ENCODE data around the gene ATP5PO.
A peak's percentile ranks its signal among the peaks of the same experiment; 100 is the strongest.
"Not testable (repeated sequence)": the region's sequence is repeated elsewhere in the genome, so short reads cannot be mapped to it uniquely, and the experiment has no call there.

The ATP5PO gene

DNA sequence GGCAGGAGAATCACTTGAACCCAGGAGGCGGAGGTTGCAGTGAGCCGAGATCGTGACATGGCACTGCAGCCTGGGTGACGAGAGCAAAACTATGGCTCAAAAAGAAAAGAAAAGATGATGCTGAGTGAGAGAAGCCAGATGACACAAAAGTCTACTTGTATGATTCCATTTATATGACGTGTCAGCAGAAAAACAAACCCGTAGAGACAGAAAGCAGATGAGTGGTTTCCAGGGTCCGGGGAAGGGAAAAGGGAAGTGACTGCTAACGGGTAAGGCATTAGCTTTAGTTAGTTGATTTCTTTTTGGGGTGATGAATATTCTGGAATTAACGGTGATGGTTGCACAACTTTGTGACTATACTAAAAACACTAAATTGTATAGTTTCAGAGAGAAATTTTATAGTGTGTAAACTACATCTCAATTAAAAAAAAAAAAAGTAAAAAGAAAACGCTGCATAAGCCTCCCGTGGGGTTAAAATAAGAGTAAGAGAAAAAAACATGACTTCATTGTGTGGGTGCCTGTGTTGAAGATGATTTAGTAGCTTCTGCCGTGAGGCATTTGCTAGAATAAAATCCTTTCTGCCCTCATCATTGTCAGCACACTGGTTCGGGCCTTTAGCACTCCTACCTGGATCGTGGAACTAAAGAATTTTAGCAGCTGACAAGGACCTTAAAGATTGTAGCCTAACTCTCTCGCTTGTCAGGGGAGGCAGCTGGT lies 24.7 kb upstream of the ATP5PO start:
- DNase-seq: no peak

DNA sequence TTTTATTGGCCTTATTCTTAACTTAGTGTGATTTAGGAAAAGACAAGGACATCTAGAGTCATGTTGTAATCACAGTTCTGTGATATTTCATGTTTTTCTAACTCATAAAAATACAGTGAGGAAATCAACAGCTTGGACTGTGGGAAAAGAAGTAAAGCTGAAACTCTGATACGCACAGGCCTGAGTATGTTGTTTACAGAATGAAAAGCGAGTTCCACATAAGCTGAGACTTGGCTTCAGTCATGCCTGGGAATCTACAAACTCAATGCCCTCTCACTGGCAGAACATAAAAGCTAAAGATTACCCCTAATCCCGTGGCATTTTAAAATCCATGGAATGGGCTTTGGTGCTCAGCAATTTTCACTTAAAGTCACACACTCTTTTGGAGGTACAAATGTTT lies 23.6 kb upstream of the ATP5PO start:
- no peak for DNase-seq

DNA sequence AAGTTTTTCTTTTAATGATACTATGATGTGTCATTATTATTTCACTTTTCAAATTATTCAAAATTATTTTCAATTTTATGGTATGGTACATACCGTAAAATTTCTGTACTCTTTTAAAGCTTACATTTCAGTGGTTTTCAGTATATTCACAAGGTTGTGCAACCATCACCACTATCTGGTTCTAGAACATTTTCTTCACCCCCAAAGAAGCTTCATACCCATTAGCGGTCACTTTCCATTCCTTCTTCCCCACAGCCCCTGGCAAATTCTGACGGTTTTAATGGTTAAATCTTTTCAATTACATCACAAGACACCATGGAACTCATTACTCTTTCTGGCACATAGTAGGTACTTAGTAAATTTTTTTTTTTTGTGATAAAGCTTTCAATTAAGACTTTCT lies 22.8 kb upstream of the ATP5PO start:
- no peak for DNase-seq

DNA sequence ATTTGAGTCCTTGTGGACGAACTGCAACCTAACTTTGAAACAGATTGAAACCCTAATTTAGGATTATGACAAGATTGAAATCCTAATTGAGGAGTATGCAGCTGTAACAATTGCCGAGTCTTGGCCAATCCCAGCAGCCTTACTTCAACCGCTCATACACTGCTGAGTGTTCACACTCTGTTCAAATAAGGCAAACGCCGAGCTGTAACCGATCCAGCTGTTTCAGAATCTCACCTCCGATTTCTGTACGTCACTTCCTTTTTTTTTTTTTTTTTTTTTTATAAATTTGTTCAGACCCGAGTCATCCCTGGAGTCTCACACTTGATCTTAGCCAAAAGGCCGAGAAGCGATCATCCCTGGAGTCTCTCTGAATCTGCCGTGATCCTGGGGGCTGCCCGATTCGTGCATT lies 22.3 kb upstream of the ATP5PO start:
- no peak for DNase-seq

DNA sequence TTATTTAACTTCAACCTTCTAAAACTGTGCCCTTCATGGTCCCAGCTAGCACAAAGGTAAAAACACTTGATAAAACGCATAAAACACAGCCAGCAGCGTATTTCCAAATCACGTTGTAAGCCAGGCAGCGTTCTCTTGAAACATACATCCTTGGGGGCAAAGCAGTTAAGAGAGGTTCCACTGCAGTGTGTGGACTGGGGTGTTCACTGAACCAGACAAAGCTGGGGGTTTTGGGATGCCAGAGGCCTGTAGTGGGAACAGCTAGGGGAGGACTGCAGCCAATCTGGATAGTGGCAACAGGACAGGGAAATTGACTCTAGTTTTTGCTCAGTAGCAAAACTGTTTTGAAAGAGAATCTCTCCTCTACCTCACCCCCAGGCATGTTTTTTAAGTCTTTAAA lies 21.5 kb upstream of the ATP5PO start:
- DNase-seq: no peak

DNA sequence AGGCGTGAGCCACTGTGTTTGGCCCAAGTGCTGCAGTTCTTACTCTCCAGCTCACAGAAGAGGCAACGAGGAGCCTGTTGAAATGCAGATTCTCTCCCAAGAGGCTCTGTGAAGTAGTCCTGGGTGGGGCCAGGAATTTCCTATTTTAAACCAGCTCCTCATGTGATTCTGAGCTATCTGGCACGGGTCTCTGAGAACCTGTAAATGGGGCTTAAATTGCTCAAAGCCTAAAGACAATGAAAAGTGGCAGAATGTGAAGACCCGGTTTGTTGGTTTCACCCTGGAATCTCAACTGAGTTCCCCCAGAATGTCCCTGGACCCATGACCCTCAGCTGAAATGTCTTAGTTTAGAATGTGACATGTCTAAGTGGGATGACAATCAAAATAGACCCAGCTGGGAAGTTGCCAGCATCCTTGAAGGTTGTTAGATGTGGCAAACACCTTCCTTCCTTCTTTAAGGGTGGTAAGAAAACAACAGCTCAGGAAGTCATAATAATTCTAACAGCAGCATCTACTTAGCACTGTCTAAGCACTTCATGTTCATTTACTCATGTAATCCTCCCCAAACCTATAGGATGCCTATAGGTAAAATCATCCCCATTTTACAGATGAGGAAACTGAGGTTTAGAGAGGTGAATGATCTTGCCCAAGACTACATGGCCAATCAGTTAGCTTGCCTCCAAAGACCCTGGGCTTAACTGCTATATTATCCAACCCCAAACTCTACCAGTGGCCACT lies 20.9 kb upstream of the ATP5PO start:
- DNase-seq: no peak

DNA sequence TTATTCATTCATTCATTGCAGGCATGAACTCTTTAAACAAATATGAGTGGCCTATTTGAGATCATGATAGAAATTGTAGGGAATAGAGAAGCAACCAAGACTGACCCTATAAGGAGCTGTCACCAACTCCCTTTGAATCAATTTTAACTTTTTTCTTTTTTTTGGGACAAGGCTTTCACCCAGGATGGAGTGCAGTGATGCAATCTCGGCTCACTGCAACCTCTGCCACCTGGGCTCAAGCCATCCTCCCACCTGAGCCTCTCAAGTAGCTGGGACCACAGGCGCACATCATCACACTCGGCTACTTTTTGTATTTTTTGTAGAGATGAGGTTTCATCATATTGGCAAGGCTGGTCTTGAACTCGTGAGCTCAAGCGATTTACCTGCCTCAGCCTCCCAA lies 17.1 kb upstream of the ATP5PO start:
- DNase-seq: no peak

DNA sequence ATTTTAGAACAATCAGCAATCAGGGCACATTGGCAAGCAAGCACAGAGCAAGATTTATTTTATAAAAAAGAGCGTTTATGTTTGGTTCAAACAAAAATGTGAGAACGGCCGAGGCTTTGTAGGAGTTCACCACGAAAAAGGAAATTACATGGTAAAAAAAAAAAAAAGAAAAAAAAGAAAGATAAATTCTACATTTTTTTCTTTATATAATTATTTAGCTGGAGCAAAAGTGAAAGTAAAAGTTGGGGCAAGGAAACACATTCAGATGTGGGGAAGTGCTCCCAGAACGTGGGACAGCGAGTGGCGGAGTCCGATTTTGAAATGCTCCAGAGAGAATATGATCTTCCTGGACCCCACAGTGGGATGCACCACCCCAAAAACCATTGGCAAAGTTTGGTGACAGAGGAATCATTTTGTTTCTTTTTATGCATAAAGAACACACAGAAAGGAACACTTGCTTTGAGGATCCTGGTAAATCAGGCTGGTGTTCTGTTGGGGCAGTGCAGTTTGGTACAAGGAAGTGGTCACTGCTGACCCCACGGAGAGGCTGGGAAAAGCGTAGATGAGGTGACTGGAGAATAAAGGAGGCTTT lies 16.3 kb upstream of the ATP5PO start:
- DNase-seq: no peak

DNA sequence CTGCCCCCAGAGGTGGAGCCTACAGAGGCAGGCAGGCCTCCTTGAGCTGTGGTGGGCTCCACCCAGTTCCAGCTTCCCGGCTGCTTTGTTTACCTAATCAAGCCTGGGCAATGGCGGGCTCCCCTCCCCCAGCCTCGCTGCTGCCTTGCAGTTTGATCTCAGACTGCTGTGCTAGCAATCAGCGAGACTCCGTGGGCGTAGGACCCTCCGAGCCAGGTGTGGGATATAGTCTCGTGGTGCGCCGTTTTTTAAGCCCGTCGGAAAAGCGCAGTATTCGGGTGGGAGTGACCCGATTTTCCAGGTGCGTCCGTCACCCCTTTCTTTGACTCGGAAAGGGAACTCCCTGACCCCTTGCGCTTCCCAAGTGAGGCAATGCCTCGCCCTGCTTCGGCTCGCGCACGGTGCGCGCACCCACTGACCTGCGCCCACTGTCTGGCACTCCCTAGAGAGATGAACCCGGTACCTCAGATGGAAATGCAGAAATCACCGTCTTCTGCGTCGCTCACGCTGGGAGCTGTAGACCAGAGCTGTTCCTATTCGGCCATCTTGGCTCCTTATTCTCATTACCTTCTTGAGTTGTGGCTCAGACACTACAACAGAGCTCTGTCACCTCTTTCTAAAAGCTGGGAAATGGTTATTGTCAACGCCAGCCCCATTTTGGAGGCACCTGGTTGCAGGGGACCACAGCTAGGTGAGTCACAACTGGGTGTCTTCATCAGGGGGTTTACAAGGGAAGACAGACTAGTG lies 15.6 kb upstream of the ATP5PO start:
- DNase-seq: peak; percentile 13

DNA sequence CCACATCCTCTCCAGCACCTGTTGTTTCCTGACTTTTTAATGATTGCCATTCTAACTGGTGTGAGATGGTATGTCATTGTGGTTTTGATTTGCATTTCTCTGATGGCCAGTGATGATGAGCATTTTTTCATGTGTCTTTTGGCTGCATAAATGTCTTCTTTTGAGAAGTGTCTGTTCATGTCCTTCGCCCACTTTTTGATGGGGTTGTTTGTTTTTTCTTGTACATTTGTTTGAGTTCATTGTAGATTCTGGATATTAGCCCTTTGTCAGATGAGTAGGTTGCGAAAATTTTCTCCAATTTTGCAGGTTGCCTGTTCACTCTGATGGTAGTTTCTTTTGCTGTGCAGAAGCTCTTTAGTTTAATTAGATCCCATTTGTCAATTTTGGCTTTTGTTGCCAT lies 10.6 kb upstream of the ATP5PO start:
- not testable (repeated sequence) for DNase-seq

DNA sequence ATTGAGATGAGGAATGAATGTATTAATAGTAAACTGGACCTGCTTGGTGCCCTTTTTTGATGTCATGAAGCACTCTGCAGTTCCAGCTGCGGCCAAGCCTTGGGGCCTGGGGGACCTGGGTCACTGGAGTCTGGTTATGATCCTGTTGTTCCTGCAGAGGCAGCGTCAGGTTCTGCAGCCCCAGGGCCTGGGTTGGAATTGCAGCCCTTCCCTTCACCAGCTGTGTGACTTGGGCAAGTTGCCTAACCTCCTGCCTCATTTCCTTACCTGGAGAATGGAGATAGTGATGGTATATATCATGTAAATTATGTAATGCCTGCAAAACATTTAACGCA lies 9.1 kb upstream of the ATP5PO start:
- DNase-seq: no peak

DNA sequence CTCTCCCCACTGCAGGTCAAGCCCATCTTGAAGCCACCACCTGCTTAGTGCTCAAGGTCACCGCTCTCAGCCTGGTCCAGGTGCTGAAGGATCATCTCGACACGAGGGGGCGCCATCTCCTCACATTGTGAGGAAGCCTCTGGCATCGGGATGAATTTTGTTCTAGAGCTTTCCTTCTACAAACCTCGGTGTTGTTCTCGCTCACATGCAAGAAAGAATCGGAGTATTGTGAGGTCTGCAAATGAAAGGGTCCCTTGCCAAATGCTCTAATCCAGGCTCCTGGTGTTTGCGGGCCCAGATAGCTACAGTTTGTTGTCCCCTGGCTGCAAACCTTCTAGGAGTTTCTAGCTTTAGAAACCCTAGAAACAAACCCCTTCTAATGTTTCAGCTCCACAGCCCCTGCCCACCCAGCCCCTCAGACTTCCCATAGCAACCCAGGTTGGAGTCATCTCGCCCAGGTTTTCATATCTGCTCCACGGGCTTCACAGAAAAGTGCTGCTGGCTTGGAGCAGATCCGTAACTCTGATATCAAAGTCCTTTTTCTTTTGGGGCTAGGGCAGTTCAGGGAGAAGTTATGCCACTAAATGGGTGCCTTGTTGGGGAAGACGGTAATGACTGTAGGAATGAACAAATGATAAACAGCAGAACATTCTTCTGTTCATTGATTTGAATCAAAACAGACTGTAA lies 8.6 kb upstream of the ATP5PO start:
- DNase-seq: peak; percentile 86

DNA sequence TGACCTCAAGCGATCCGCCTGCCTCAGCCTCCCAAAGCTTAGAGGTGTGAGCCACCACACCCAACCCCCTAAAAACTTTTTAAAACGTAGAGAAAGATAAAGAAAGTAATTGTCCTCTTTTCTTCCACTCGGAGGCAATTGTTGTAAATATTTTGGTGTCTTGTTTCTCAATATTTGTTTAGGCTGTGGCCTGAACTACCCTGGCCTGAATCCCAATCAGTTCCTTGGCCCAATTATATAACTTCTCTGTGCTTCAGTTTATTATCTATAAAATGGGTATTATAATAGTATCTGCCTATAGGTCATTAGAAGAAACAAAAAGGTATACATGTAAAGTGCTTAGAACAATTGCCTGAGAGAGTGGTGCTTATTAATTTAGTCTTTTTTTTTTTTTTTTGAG lies 1.8 kb upstream of the ATP5PO start:
- DNase-seq: no peak

DNA sequence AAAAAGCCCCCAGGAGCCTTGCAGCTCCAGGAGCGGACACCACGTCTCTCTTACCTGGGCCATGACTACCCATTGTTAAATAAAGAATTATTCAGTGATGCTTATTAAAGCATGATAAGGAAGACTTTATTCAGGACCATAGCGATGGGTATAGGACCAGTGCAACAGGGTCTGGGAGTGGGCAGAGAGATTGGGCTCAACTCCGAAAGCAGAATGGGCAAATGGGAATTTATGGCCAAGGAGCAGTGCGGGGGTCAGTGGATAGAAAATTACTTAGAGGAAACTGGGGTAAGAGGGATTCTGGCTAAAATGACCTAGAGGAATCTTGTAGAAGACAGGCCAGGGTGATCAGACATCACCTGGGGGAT lies 580 bp upstream of the ATP5PO start:
- DNase-seq: no peak

DNA sequence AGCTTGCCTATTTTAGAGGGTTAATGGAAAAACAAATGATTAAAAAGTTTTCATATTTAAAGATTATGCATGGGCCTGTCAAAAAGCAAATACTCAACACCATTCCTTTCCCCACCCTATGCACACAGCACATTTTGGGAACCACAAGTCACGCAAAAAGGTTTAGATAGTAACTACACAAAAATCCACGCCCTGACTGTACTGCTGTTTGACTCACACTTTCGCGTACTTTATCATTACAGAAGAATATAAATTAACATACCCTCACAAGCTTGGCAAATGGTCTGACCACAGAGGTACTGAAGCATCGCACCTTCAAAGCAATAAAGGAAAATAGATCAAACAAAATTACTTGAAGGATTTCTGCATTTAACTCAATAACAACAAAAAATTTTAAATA lies 1.4 kb downstream of the ATP5PO start:
- DNase-seq: no peak

DNA sequence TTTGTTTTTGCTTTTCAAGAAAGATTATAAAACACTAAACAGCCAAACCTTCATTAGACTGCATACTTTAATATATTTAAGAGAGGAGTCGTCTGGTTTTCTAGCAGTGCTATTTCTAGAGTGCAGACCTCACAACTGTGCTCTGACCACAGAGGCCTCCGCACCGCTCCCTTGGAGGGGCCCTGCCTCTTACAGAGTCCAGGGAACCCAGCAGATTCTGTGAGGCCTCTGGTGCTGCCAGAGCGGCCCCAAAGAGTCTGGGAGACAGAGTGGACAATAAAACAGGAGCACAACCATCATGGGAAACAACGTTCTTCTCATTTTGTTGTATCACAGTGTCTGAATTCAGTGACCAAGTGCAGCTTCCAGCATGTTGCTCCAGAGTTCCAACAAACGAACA lies 5.8 kb downstream of the ATP5PO start:
- DNase-seq: no peak

DNA sequence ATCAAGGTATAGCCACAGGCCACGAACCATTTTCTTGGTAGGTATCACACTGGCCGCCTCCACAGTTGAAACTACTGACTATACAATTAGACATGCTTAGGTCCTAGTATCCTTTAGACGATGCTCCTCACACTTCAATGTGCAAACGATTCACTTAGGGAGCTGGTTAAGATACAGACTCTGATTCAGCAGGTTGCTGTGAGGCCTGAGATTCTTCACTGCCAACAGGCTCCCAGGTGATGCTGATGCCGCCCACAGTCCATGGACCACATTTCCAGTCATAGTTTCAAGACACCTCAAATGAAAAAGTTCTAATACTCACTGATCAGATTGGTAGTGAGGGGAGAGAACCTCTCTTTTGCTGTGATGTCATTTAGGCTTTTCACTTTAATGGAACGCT lies 6.8 kb downstream of the ATP5PO start:
- no peak for DNase-seq

DNA sequence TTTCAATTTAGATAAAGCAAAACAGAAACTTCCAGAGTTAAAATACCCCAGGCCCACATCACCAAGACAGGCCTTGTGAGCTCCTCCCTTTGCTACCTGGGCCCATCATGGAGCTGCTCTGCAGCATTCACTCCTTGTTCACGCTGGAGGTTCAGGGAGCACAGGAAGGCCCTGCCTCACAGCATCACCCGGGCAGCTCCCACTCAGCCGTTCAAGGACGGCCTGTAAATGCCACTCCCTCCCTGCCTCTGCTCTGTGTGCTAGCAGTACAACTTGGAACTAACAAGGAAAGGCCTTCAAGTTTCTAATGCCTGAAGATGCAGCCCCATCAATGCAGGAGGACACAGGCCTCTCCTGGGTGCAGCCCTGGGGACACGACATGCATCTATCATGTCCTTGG lies 11.6 kb downstream of the ATP5PO start:
- no peak for DNase-seq

DNA sequence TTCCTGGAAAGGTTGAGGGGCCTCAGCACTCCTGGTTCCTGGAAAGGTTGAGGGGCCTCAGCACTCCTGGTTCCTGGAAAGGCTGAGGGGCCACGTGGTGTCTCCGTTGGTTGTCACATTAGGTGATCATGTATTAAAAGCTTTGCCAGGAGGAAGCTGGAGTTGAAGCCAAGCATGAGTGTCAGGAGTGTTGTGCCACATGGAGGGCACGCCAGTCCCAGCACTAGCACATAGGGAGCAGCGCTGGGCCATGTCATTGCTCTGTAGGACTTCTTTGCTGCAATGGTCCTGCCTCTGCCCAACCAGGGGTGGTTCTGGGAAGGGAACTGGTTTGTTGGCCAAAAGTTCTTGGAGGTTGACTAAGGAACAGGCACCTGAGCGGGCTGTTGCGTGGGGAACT lies 13.3 kb downstream of the ATP5PO start:
- DNase-seq: no peak

DNA sequence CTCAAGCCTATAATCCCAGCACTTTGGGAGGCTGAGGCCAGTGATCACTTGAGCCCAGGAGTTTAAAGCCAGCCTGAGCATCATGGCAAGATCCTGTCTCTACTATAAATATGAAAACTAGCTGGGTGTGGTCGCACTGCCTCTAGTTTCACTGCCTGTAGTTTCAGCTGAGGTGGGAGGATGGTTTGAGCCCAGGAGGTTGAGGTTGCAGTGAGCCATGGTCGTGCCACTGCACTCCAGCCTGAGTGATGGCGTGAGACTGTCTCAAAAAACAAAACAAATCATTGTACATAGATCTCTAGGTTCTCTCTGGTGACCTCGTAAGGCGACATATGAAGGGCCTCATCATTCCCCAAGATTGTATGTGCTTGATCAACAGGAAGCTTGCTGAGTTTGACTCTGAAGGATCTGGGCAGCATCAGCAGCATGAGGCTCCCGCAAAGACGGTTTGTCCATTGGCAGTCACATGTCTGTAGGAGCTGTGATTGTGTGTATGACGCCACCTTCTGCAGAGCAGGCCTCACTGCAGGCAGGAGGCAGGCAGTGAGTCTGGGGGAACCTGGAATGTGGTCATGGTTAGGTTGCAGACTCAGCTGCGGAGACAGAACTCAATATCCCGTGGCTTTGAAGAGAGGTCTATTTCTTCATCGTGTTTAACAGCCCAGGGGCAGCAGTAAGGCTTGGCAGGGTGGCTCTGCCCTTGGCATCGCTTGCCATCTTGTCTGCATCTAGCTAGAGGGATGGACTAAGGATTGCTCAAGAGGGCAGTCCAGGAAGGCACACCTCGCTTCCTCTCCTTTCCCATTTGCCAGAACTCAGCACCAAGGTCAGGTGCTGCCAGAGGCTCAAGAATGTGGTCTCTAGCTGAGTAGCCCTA lies 14.0 kb downstream of the ATP5PO start:
- peak; percentile 15 for DNase-seq

DNA sequence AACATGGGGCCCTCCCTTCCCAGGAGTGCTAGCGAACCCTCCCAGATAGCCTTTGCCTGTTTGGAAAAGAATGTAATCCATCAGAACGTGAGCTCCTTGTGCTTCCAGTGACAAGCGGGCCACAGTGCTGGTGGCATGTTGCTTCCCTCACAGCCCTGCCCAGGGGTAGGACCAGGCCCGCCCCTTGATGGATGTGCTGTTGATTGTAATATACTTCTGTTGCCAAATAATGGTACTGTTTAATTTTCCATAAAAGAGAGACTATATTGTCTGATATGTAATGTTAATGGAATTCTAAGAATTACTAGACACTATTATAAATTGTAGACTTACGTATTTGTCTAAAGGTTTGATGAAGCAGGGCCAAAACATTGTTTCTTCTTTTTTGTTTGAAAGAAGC lies 16.4 kb downstream of the ATP5PO start:
- DNase-seq: no peak

DNA sequence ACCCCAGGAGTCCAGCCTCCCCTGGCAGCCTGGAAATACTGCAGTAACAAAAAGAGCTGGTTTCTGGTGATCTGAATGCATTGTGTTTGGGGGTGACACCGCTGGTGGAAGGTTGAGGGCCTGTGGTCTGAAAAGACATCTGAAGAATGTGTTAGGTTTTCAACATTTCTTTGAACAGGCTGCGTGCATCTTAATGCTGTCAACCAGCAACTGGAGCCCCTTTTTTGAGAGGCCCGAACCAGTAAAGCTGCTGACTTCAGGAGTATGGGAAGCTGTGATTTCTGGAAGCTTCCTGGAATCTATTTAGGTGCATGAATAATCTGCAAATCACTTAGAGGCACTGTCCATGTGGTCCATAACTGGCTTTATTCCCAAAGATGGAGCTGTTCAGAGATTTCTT lies 17.0 kb downstream of the ATP5PO start:
- DNase-seq: no peak
